SK-N-SH (cell line): Measurements from ENCODE around the gene NT5DC2.

Source experiments
- EP300 ChIP-seq, 2 experiments: IDR thresholded peaks; 2 replicates each; pipeline versions ENCODE4 v1.4.0 to v1.6.1; 2012; ENCODE audit warnings: borderline replicate concordance in 1 of 2, low read depth in 1 of 2, low read length in 1 of 2
- JUND ChIP-seq: IDR thresholded peaks from 2 replicates; pipeline ENCODE4 v1.4.0; 2012
- POLR2AphosphoS5 ChIP-seq: IDR thresholded peaks from 2 replicates; pipeline ENCODE4 v1.6.1; 2012; ENCODE audit warnings: low read depth, low read length
- RAD21 ChIP-seq: IDR thresholded peaks from 2 replicates; pipeline ENCODE4 v1.6.1; 2012; ENCODE audit warnings: mild to moderate bottlenecking, low read length
- RFX5 ChIP-seq: IDR thresholded peaks from 2 replicates; pipeline ENCODE4 v1.6.1; 2012; ENCODE audit warnings: mild to moderate bottlenecking, improper control_type of control experiment, low read length
- TCF12 ChIP-seq: IDR thresholded peaks from 2 replicates; pipeline ENCODE4 v1.4.0; 2012
- YY1 ChIP-seq: IDR thresholded peaks from 2 replicates; pipeline ENCODE4 v1.4.0; 2012; ENCODE audit warnings: low read depth, mild to moderate bottlenecking
- TF ChIP-seq, protein P1 (sequence below): fragments of 200-600 bp; sonication (generic); IDR thresholded peaks from 2 replicates; pipeline ENCODE4 v1.6.1; 2017; ENCODE audit warnings: antibody characterized with exemption, mild to moderate bottlenecking, moderate library complexity

DNA sequence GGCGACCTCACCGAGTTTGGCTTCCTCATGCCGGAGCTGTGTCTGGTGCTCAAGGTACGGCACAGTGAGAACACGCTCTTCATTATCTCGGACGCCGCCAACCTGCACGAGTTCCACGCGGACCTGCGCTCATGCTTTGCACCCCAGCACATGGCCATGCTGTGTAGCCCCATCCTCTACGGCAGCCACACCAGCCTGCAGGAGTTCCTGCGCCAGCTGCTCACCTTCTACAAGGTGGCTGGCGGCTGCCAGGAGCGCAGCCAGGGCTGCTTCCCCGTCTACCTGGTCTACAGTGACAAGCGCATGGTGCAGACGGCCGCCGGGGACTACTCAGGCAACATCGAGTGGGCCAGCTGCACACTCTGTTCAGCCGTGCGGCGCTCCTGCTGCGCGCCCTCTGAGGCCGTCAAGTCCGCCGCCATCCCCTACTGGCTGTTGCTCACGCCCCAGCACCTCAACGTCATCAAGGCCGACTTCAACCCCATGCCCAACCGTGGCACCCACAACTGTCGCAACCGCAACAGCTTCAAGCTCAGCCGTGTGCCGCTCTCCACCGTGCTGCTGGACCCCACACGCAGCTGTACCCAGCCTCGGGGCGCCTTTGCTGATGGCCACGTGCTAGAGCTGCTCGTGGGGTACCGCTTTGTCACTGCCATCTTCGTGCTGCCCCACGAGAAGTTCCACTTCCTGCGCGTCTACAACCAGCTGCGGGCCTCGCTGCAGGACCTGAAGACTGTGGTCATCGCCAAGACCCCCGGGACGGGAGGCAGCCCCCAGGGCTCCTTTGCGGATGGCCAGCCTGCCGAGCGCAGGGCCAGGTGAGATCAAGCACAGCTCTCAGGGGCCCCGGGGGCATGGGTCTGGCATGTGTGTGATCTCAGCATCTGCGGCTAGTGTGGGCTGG, 45.6 kb downstream of the NT5DC2 start:
- TF ChIP-seq POLR2AphosphoS5 (no peak), RFX5 (no peak), YY1 (no peak), TCF12 (no peak), RAD21 (no peak), JUND (no peak), EP300 (IDR thresholded peaks at IDR 0.05; ENCODE audit: borderline replicate concordance in 1 of 2, low read depth in 1 of 2, low read length in 1 of 2) (no peak)
- TF ChIP-seq, protein P1, sequence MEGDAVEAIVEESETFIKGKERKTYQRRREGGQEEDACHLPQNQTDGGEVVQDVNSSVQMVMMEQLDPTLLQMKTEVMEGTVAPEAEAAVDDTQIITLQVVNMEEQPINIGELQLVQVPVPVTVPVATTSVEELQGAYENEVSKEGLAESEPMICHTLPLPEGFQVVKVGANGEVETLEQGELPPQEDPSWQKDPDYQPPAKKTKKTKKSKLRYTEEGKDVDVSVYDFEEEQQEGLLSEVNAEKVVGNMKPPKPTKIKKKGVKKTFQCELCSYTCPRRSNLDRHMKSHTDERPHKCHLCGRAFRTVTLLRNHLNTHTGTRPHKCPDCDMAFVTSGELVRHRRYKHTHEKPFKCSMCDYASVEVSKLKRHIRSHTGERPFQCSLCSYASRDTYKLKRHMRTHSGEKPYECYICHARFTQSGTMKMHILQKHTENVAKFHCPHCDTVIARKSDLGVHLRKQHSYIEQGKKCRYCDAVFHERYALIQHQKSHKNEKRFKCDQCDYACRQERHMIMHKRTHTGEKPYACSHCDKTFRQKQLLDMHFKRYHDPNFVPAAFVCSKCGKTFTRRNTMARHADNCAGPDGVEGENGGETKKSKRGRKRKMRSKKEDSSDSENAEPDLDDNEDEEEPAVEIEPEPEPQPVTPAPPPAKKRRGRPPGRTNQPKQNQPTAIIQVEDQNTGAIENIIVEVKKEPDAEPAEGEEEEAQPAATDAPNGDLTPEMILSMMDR, result no peak
